Suppressor macrophage (primary cell): ENCODE data around the gene SFRP5.
A peak's percentile ranks its signal among the peaks of the same experiment; 100 is the strongest.

ENCODE experiments used
- DNase-seq, 4 experiments: peaks; one replicate each; pipeline ENCODE4 v3.0.0-alpha.2; 2020 to 2022
- total RNA-seq, 17 experiments: gene quantifications; one replicate each; lab custom pipeline; 2026; ENCODE audit warnings: mixed read lengths in 6 of 17, inconsistent platforms in 3 of 17; lab: John Stamatoyannopoulos, UW

Gene SFRP5, protein sequence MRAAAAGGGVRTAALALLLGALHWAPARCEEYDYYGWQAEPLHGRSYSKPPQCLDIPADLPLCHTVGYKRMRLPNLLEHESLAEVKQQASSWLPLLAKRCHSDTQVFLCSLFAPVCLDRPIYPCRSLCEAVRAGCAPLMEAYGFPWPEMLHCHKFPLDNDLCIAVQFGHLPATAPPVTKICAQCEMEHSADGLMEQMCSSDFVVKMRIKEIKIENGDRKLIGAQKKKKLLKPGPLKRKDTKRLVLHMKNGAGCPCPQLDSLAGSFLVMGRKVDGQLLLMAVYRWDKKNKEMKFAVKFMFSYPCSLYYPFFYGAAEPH
- total RNA-seq: 0 to 0.77 (median 0) reads per million in 17 experiments

GRCh38 chr10:97771913-97772823 is at the start of gene SFRP5:
Gene SFRP5, minus strand, starts transcription at chr10:97771999. Its CDS starts 166 bp downstream, at chr10:97771833.
- no peak for DNase-seq

DNA sequence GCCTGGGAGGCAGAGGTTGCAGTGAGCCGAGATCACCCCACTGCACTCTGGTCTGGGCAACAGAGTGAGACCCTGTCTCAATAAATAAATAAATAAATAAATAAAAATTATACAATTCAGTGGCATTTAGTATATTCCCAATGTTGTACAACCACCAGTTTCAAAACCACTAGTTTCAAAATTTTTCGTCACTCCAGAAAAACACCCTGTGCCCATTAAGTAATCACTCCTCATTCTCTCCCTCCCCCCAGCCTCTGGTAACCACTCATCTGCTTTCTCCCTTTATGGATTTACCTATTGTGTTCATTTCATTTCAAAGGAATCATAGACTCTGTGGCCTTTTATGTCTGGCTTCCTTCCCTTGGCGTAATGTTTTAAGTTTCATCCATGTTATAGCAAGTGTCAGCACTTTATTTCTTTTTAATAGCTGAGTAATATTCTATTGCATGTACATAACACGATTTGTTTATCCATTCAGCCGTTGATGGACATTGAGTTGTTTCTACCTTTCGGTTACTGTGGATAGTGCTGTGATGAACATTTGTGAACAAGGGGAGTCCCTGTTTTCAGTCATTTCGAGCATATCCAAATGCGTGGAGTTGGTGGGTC is 48.4 kb upstream of the SFRP5 start:
- DNase-seq: peak in 2 of 4 experiments; percentile 17 to 40

DNA sequence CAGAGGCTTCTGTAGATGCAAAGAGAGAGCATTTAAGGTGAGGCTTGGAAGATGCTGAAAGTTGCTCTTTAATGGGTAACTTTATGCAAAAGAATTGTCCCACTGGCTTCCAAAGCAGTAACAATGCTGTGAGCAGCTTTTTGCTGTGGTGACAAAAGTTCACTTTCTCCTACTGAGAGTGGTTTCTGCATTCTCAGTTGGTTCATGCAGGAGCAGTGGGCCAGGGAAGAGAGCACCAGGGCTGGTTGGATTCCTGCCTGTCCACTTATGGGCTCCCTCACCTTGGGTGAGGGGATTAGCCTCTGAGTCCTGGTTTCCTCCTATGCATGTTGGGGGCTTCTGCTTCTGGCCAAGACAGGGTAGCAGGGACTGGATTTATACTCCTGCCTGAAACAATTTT is 46.8 kb upstream of the SFRP5 start:
- no peak for DNase-seq

DNA sequence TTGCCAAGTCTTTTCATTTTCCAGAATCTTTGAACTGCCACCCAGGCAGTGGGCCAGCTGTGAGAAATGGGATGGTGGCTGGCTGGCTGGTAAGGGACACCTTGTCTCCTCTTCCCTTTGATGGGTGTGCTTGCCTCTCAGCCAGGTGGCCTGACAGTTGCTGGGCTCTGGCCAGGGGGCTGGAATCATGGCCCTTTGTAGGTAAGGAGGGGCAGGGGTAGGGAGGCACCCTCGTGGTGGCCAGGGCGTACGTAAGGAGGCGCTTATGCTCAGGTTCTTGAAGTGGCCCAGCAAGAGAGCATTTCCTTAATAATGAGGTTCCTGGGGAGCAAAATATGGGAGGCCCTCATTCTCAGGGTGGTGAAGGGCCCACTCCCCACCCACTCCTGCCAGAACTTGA is 44.8 kb upstream of the SFRP5 start:
- no peak for DNase-seq

GRCh38 chr10:97814996-97815395 is 43.2 kb upstream of the SFRP5 start:
- no peak for DNase-seq

GRCh38 chr10:97813311-97813710 is 41.5 kb upstream of the SFRP5 start:
- DNase-seq: no peak

DNA sequence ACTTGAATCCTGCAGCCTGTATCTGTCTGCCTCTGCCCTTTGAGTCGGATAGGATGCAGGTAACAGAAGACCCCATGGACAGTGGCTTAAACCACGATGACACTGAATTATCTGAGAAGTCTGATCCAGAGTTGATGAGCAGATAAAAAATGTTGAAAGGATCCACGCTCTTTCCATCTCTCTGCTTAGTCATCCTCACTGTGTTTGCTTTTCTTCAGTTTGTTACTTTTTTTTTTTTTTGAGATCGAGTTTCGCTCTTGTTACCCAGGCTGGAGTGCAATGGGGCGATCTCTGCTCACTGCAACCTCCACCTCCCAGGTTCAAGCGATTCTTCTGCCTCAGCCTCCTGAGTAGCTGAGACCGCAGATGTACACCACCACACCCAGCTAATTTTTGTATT is 40.9 kb upstream of the SFRP5 start:
- DNase-seq: no peak

- no peak for DNase-seq
Observed at GRCh38 chr10:97811958-97812357, 40.2 kb upstream of the SFRP5 start.

DNA sequence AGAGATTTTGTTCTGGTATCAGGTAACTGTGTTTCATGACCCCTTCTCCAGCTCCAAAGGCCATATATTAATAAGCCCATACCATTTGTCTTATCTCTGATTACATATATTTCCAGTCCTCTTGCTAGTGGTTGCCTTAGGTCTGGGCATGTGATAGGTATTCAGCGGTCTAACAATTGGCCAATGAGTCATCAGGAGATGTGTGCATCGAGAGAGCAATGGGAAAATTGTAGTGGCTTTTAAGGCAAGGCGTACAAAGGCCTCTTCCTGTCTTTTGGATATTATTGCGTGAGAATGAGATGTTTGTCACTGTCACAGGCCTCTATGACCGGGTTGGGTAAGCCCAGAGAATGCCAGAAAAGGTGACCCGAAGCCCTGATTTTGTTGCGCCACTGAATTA is 38.6 kb upstream of the SFRP5 start:
- DNase-seq: peak in 2 of 4 experiments; percentile 7 to 14

DNA sequence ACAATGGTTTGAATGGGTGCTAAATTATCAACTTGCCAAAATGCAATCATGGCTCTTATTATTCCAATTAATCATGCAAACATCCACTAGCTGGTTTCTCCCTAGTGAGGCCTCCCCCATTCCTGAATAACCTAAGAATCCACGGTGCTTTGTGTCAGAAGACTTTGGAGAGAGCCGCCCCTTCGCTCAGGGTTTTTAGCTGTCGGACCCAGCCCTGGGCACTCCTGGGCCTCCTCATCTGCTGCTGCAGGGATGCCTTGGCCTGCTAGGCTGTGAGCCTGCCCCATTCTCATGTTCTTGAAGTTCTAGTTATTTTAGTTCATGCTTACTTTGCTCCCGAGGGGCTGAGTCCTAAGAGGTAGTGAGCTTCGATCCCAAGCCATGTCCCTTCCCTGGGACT is 34.1 kb upstream of the SFRP5 start:
- DNase-seq: no peak

- DNase-seq: no peak
Observed at GRCh38 chr10:97805096-97805884, 33.5 kb upstream of the SFRP5 start.

DNA sequence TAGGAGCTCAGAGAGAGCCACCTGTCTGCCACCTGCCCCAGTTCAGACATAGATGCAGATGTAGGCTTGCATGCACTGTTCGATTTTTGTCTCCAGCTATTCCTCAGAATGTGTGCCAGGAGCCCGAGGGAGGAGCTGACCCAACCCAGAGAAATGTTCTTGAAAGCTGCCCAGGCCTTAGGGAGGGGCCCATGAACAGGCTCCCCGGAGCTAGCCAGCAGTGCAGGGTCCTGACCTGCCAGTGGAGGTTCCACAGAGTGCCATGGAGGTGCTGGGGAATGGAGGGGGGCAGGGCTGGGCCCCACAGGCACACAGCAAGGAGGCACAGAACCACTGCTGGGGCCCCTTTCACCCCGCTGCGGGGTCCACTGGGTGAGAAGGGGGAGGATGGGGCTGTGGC is 29.6 kb upstream of the SFRP5 start:
- no peak for DNase-seq

DNA sequence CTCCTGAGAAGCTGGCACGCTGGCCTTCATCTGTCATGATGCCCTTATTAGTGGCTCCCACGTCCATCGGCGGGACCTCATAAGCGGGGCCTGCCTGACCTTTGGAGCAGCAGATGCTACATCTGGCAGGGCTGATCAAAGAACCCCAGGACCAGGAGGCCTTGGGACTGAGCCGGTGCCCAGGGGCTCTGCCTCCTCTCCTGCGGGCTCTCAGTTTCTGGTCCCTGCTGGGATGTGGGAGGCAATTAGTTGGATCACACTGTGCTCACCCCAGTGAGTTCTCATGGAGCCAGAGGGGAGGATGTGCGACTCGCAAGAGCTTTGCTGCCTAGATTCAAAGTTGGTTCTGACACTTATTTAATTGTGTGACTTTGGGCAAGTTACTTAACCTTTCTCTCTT is 28.7 kb upstream of the SFRP5 start:
- DNase-seq: no peak

GRCh38 chr10:97798958-97799610 is 27.3 kb upstream of the SFRP5 start:
- no peak for DNase-seq

DNA sequence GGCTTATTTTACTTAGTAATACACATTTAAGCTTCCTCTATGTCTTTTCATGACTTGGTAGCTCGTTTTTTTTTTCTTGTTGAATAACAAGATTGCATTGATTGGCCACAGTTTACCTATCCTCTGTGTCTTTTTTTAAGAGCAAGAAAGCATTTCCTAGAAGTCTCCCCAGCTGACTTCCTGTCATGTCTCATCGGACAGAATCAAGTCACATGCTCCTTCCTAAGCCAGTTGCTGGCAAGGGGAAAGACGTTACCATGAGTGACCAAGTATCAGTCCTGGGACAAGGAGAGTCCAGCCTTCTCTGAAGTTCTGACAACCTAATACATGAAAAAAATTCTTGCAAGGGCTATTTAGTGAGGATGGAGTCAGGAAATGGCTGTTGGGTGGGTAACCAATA is 24.9 kb upstream of the SFRP5 start:
- DNase-seq: peak; percentile 17 to 52 (median 42)

DNA sequence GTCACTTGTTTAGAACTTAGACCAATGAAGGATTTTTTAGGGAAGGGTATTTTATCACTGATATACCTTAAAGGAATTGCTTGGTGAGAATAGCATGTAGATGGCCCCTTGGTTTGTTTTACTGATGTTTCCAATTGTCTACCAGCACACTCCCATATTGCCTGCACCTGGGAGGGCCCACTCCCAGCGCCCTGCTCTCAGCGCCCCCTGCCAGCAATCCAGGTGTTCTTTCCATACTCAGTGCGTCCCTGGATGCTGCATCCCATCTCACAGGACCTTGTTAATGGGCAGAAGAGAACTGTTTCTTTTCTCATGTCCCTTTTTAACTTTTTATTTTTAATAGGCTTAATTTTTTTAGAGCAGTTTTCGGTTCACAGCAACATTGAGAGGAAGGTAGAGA is 24.1 kb upstream of the SFRP5 start:
- no peak for DNase-seq

GRCh38 chr10:97791824-97792721 is 20.3 kb upstream of the SFRP5 start:
- peak; percentile 69 to 84 (median 79) for DNase-seq

DNA sequence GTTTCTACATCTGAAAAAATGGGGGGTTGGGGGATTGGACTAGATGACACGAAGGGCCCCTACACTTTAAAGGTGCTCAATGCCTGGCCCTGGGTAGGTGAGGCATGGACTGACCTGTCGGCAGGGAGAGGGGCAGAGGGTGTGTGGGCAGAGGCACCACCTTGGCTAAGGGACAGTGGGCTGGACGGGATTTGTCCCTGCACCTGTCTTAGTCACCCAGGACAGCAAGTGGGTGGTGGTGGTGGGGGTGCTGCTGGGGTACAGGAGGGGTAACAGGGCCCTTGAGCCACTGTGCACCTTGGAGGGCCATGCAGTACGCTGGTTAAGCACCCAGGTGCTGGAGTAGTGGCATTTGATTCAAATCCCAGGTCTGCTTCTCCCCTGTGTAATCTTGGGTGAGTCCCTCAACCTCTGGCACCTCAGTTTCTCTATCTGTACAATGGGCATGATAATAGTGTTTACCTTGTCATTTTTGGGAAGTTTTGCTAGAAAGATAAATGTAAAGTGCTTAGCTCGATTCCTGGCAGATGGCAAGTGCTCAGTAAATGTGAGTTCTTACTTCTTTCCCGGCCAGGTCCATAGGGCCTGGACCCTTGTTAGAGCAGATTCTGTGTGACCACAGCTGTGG is 18.1 kb upstream of the SFRP5 start:
- DNase-seq: no peak

- DNase-seq: peak in 3 of 4 experiments; percentile 12 to 33 (median 13)
Observed at GRCh38 chr10:97788552-97789442, 17.0 kb upstream of the SFRP5 start.
